Measurements from ENCODE around the gene MPG. TPM values are rescaled to one million over a fixed set of nuclear protein-coding genes. Genes with fewer than 3 reads are reported as not detected.

The MPG gene
- total RNA-seq, 1 experiment from 2014 or later = 86.2 TPM

DNA sequence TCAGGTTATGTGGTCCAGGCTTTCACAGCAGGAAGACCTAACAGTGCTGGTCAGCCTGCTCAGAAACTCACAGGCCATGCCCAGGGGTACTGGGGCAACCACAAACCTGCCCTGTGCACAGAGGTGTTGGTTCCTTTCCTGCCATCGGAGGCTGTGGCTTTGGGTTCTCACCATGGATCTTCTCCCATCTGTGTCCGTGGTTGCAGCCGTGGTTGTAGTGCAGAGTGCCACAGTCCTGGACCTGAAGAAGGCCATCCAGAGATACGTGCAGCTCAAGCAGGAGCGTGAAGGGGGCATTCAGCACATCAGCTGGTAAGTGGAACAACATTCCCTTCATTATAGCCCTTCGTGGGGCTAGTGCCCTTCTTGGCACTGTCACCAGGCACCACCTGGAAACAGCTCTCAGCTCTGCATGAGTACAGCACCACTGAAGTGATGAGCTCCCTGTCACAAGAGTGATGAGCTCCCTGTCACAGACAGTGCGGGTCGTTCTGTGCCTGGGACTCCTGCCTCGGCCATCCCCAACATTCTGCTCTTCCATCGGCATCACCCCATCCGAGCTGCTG, 22.4 kb upstream of the MPG start:
- Histone ChIP-seq H3F3A (ENCODE audit: insufficient read depth, low read depth) (peaks cover 7% of the 10 kb centered on the region), H3K27ac (no peak overlapping the region), H4K20me1 (ENCODE audit: insufficient read depth) (0 out of 2 replicates have a peak, but pooled peaks cover 10% of the 10 kb centered on the region), H3K4me1 (replicated peaks; ENCODE audit: insufficient read depth) (peaks cover 9% of the 10 kb centered on the region), H3K9me3 (ENCODE audit: insufficient read depth, low read depth) (no peaks in the 10 kb centered on the region), H3K4me2 (no peak overlapping the region), H3K36me3 (ENCODE audit: low read depth) (peaks cover 6% of the 10 kb centered on the region; the same call in 1 of the 2 replicates), H3K79me2 (ENCODE audit: low read depth) (peaks cover 28% of the 10 kb centered on the region), H3K4me3 (no peak overlapping the region), H2AFZ (no peak overlapping the region), H3K27me3 (ENCODE audit: insufficient read depth, low read depth) (no peaks in the 10 kb centered on the region), H3K9me2 (ENCODE audit: insufficient read depth) (no peaks in the 10 kb centered on the region)
- no peak for DNase-seq
- no peak for TF ChIP-seq EZH2 (IDR thresholded peaks at IDR 0.05; ENCODE audit: low read depth)
- TF ChIP-seq, protein P1, sequence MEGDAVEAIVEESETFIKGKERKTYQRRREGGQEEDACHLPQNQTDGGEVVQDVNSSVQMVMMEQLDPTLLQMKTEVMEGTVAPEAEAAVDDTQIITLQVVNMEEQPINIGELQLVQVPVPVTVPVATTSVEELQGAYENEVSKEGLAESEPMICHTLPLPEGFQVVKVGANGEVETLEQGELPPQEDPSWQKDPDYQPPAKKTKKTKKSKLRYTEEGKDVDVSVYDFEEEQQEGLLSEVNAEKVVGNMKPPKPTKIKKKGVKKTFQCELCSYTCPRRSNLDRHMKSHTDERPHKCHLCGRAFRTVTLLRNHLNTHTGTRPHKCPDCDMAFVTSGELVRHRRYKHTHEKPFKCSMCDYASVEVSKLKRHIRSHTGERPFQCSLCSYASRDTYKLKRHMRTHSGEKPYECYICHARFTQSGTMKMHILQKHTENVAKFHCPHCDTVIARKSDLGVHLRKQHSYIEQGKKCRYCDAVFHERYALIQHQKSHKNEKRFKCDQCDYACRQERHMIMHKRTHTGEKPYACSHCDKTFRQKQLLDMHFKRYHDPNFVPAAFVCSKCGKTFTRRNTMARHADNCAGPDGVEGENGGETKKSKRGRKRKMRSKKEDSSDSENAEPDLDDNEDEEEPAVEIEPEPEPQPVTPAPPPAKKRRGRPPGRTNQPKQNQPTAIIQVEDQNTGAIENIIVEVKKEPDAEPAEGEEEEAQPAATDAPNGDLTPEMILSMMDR (conservative IDR thresholded peaks at IDR 0.05) = no peak
- POLR2A ChIA-PET (ENCODE audit: unreplicated experiment) = no interaction called here
- CTCF ChIA-PET = no interaction called here
- intact Hi-C loops (cut with micrococcal nuclease; ENCODE audit: unreplicated experiment) = no loop called here
- BruUV-seq (replicated peaks) = no TSS peak

DNA sequence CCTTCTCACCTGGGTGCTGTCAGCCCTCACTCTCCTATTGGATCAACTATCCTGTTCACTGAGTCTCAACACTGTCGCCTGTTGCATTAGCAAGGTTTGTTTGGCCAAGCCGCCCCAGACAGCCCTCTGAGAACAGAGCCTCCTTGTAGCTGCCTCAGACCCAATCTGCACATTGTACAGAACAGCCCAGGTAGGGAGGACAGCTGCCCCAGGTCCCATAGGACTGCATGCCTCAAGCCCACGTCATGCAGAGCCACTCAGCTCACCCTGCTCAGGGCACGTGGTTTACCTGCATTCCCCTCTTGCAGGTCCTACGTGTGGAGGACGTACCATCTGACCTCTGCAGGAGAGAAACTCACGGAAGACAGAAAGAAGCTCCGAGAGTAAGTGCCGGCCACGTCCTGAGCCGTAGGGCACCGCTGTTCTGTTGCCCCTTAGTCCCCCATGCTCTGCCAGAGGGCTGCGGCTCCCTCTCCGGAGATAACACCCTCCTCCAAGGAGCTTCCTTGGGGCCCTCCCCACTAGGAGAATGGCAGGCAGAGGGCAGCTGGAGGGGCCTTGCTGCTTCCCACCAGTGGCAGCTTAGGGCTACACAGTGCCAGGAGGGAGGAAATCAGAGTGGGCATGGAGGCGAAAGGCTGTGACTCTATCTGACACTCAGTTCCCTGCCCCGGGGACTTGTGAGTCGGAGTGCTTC, 21.6 kb upstream of the MPG start:
- Histone ChIP-seq H4K20me1 (ENCODE audit: insufficient read depth) (0 out of 2 replicates have a peak, but pooled peaks cover 7% of the 10 kb centered on the region), H3K4me2 (no peak overlapping the region), H3K27me3 (ENCODE audit: insufficient read depth, low read depth) (no peaks in the 10 kb centered on the region), H3K9me2 (ENCODE audit: insufficient read depth) (no peaks in the 10 kb centered on the region), H3K27ac (no peak overlapping the region), H3K79me2 (ENCODE audit: low read depth) (peaks cover 21% of the 10 kb centered on the region), H3F3A (ENCODE audit: insufficient read depth, low read depth) (peaks cover 2% of the 10 kb centered on the region; the same call in 1 of the 2 replicates), H3K36me3 (ENCODE audit: low read depth) (peaks cover 1% of the 10 kb centered on the region; the same call in 1 of the 2 replicates), H3K9me3 (ENCODE audit: insufficient read depth, low read depth) (no peaks in the 10 kb centered on the region), H3K4me3 (no peak overlapping the region), H2AFZ (no peak overlapping the region), H3K4me1 (replicated peaks; ENCODE audit: insufficient read depth) (peaks cover 7% of the 10 kb centered on the region)
- POLR2A ChIA-PET (ENCODE audit: unreplicated experiment) = no interaction called here
- no TSS peak for BruUV-seq (replicated peaks)
- intact Hi-C loops (cut with micrococcal nuclease; ENCODE audit: unreplicated experiment) = no loop called here
- CTCF ChIA-PET = interaction anchor here (0.6 kb wide), 1 partner anchor 1316 kb away, joined by 3 read pairs; no protein-coding TSS in a partner anchor
- DNase-seq = no peak
- no peak for TF ChIP-seq EZH2 (IDR thresholded peaks at IDR 0.05; ENCODE audit: low read depth)
- TF ChIP-seq, protein P1 (conservative IDR thresholded peaks at IDR 0.05) = no peak

DNA sequence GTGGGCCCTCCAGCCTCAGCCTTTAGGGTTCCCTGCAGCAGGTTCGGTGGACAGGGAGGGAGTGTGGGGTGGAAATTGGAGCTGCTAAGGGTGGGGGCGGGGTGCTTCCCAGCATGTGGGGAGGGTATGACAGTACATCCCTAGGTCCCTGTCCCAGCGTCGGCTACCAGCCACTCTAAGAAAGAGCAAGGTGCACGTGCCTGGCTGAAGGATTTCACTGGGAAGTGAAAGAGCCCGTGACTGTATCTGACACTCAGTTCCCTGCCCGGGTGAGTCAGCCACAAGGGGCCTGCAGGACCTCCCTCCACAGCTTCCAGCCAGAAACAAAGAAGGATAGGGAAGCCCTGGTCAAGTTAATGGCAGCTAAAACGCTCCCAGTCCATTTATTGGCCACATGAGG, 20.3 kb upstream of the MPG start:
- Histone ChIP-seq H4K20me1 (ENCODE audit: insufficient read depth) (no peaks in the 10 kb centered on the region), H3K4me1 (replicated peaks; ENCODE audit: insufficient read depth) (no peaks in the 10 kb centered on the region; the same call in 1 of the 2 replicates), H3K27me3 (ENCODE audit: insufficient read depth, low read depth) (no peaks in the 10 kb centered on the region), H3F3A (ENCODE audit: insufficient read depth, low read depth) (no peaks in the 10 kb centered on the region), H3K9me3 (ENCODE audit: insufficient read depth, low read depth) (no peaks in the 10 kb centered on the region), H3K36me3 (ENCODE audit: low read depth) (no peaks in the 10 kb centered on the region), H3K27ac (no peak overlapping the region), H3K4me3 (no peak overlapping the region), H3K9me2 (ENCODE audit: insufficient read depth) (no peaks in the 10 kb centered on the region), H2AFZ (no peak overlapping the region), H3K4me2 (no peak overlapping the region), H3K79me2 (ENCODE audit: low read depth) (peaks cover 13% of the 10 kb centered on the region; the same call in 1 of the 2 replicates)
- DNase-seq = no peak
- no TSS peak for BruUV-seq (replicated peaks)
- intact Hi-C loops (cut with micrococcal nuclease; ENCODE audit: unreplicated experiment) = no loop called here
- ChIA-PET CTCF (interaction anchor here (0.6 kb wide), 1 partner anchor 608 kb away, joined by 3 read pairs; no protein-coding TSS in a partner anchor), POLR2A (ENCODE audit: unreplicated experiment) (no interaction called here)
- TF ChIP-seq EZH2 (IDR thresholded peaks at IDR 0.05; ENCODE audit: low read depth) = no peak
- TF ChIP-seq, protein P1 (conservative IDR thresholded peaks at IDR 0.05) = no peak

Measured in PC-9 (cell line).